Activated CD8-positive, alpha-beta memory T cell treated with anti-CD3 and anti-CD28 coated beads for 48 hours (primary cell): ENCODE data around the gene DMBX1.

Experiments used
- DNase-seq, 3 experiments: peaks; one replicate each; pipeline ENCODE4 v3.0.0-alpha.2; 2020; ENCODE audit warnings: low read depth in 2 of 3, low spot score in 2 of 3

DMBX1 gene

DNA sequence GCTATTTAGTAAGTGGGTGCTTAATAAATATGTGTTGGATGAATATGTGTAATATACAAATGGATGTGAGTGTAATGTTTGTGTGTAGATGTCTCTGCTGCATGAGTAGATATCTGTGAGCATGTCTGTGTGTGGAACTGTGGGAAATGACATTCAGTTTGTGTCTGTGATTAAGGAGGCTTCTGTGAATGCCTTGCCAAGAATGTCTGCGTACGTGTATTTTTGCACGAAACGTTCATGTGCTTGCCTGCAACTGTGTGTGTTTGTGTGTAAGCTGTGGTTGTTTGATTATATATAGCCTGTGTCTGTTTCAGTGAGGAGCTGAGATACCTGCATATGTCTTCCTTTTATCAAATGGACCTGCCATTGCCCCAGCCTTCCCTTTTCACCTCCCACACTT, 13.8 kb downstream of the DMBX1 start:
- no peak for DNase-seq

DNA sequence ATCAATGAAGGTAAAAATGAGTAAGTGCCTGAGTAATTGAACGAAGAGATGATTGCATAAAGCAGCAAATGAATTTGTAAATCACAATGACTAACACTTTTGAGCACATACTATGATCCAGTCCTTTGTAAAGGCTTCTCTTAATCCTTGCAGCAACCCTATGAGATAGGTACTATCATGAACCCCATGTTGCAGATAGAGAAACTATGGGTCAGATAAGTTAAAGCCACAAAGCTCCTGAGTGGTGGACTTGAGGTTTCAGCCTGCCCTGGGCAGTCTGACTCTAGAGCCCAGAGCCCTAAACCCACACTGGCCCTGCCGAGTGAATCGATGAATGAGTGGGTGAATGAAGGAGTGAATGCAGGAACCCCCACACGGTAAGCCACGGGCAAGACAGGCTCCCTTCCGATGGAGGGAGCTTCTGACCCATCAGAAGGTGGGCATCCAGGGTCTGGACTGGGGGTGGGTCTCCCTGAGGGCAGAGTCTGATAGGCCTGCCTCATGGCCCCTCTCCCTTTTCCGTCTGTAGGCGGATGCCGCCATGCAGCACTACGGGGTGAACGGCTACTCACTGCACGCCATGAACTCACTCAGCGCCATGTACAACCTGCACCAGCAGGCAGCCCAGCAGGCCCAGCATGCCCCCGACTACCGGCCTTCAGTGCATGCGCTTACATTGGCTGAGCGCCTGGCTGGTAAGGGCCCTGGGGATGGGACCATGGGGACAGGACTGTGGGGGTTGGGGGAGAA, 17.0 kb downstream of the DMBX1 start:
- no peak for DNase-seq

DNA sequence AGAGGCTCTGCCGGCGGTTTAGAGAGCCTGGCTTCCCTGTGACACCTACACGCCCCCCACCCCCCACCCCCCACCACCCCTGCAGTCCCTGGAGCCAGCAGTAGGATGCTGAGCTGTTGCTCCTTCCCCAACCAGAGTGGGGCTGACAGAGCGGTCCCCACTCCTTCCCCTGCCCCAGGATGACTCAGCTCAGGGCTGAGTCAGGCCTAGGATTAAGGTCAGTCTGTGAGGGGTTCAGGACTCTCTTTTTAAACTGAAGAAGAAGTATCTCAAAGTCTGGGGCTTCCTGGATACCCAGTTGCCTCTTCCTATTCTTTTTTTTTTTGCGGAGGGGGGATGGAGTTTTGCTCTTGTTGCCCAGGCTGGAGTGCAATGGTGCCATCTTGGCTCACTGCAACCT, 19.1 kb downstream of the DMBX1 start:
- no peak for DNase-seq

DNA sequence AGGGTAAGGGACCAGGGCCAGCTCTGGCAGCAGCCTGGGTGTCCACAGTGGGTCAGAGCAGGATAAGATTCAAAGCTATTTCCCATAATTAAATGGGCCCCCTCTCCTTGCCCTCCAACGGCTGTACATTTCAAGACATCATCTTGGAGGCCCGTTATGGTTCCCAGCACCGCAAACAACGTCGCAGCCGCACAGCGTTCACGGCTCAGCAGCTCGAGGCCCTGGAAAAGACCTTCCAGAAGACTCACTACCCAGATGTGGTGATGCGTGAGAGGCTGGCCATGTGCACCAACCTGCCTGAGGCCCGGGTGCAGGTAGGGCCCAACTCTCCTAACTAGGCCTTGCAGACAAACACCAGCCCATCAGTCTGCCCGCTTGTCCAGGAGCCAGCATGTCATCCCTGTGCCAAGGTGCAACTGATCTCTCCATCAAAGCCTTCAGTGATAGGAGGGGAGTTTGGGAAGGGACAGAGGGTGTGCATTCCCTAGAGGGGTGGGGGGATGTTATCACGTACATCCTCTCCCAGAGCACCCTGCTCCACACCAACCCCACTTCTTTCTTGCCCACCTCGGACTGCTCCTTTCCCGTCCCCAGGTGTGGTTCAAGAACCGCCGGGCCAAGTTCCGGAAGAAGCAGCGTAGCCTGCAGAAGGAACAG, 20.8 kb downstream of the DMBX1 start:
- DNase-seq = no peak

DNA sequence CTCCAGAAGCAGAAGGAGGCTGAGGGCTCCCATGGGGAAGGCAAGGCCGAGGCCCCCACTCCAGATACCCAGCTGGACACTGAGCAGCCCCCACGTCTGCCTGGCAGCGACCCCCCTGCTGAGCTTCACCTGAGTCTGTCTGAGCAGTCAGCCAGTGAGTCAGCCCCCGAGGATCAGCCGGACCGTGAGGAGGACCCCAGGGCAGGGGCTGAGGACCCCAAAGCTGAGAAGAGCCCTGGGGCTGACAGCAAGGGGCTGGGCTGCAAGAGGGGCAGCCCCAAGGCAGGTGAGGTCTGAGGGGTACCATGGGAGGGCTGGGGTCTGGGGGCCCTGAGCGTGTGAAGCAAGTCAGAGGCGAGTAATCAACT, 21.3 kb downstream of the DMBX1 start:
- no peak for DNase-seq

DNA sequence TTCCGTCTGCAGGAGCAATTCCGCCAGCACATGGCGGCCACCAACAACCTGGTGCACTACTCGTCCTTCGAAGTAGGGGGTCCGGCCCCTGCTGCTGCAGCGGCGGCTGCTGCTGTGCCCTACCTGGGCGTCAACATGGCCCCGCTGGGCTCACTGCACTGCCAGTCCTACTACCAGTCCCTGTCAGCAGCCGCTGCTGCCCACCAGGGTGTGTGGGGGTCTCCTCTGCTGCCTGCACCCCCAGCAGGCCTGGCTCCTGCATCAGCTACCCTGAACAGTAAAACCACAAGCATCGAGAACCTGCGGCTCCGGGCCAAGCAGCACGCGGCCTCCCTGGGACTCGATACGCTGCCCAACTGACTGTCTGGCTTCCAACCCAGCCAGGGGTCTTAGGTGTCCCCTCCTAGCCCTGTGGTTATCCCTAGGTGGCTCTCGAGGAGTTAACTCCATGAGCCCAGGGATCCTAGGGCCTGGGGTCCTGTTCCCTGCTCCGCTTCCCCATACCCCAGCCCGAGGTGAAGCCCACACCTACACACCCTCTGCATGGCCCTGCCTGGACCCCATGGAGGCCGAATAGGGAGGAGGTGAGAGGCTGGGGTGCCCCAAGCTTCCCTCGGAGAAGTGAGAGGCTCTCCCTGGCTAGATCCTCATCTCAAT, 22.6 kb downstream of the DMBX1 start:
- DNase-seq = no peak

DNA sequence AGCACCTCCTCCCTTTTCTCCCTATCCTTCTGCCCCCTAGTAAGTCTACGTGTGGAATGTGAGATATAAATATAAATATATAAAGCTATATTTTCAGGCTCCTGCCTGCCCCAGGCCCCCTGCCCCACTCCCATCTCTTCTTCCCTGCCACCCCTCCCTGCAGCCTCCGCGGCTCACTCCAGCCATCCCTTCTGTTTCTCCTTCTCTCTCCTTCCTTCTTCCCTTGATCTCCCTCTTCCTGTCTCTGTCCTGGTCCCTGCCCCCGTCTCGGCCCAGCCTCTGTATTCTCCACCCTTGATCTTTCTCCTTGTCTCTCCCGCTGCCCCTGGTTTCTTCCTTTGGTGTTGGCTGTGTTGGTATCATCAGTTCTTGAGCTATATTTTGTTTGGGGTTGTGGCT, 23.2 kb downstream of the DMBX1 start:
- no peak for DNase-seq

DNA sequence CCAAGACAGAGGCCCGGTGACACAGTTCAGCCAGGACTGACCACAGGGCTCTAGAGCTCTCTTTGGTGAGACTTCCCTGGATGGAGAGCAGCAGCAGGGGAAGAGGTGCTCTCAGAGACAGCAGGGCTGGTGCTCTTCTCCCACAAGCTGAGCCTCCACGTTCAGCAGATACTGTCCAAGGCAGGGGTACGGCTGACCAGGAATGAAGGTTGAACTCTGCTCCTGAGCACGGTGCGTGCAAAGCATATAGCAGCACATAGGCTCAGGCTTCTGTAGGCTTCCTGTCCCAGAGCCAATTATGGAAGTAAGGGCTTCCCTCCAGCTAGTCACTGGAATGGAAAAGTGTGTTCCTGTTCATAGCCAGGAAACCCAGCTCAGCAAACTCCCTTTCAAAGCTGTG, 23.9 kb downstream of the DMBX1 start:
- no peak for DNase-seq

DNA sequence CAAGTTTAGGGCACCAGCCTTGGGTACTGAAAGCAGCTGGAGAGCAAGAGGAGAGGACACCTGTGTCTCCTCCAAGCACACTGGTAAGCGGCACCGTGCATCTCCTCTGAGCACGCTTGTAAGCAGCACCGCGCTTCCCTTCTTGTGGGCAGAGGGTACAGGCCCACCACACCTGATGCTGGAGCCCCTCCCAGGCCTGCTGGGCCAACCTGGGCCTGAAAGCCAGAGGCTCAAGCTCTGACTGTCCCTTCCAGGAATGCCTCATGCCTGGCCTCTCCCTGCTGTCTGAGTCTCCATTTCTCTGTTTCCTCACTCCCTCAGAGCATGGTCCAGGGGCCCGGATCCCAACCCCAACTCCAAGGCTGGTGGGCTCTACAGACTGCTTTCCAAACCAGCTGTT, 25.9 kb downstream of the DMBX1 start:
- DNase-seq = no peak

DNA sequence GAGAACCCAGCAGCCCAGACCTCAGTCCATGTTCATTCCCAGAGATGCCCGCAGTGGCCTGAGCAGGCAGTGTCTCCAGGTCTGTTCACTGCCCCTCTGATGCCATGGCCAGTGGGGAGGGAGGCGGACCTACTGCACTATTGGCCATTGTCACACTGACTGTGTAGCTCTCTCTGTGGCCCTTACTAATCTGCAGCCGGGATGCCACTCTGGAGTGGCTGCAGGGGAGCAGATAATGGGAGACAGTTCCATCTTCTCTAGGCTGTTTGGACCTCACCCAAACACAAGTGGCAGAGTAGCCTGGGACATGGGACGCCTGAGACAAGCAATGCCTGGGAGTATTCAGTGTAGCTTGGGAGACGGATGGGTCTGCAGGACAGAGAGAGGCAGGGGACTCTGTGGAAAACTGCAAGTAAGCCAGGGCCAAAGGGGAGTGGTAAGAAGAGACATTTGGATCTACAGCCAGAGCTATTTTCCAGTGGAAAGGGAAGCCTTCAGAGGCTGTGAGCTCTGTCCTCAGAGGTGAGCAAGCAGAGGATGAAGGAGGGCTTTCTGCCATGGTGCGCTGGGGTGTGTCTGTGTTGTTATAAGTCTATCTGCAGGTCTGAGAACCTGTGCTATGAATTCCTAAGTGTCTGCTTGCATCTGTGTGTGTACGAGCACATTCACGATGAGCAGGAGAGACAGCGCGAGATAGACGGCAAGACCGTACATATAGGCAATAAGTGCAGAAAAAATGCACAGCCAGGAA, 26.7 kb downstream of the DMBX1 start:
- no peak for DNase-seq

DNA sequence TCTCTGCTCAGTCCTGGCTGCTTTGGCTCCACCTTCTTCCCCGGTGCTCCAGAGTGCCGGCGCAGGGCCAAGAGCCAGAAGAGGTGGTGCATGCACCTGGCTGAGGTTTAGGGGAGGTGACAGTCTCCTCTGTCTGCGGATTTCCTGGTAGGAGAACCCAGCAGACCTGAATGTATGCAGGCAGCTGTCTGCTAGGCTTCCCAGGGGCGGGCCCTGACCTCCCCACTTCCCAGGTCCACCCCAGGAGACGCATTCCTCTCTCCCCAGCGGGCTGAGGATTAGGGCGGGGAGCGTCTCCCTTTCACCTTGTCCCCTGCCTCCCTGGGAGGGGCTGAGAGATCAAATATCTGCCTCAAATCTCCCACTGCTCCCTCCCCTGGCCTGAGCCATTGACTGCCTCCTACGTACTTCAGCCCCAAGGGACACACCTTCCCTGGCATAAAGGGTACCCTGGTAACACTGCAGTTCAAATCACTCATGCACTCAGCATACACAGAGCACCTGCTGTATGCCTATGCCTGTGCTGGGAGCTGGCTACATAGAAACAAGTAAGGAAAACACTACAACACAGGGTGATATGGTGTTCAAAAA, 27.5 kb downstream of the DMBX1 start:
- no peak for DNase-seq

DNA sequence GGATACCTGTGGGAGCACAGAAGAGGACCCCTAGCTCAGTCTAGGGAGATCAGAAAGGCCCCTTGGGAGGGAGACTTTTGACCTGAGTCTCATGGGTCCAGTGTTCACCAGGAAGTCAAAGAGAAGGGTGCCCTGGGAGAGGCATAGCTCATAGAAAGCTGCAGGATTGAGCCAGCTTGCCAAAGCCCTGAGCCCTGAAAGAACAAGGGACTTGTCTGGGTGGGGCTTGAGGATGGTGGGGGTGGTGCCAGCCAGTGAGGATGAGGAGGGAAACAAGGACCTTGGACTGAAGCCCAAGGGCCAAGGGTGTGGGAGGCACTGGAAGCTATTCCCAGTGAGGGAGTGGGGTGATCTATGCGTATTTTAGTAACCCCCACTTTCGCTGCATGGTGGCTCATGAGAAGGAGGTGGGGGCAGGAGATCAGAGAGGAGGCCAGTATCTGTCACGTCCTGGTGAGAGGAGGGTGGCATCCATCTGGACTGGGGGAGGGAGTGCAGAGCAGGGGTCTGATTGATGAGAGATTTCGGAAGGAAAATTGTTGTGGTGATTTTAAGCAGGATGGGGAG, 28.4 kb downstream of the DMBX1 start:
- DNase-seq = no peak

DNA sequence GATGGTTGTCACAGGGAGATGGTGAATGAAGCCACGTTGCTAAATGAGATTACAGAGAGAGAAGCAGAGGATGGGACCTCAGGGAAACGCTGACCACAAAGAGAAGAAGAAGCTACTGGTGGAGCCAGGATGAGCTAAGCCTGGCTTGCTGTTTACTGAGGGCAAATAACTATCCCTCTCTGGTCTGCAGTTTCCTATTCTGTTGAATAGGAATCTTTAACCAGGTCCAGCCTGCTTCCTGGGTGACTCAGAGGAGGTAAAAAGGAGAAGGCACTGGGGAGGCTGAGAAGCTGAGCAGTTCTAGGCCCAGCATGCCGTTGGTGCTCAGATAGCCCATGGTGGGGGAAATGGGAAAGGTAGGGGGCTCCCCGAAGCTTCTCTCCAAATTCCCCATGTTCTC, 29.6 kb downstream of the DMBX1 start:
- DNase-seq = no peak

DNA sequence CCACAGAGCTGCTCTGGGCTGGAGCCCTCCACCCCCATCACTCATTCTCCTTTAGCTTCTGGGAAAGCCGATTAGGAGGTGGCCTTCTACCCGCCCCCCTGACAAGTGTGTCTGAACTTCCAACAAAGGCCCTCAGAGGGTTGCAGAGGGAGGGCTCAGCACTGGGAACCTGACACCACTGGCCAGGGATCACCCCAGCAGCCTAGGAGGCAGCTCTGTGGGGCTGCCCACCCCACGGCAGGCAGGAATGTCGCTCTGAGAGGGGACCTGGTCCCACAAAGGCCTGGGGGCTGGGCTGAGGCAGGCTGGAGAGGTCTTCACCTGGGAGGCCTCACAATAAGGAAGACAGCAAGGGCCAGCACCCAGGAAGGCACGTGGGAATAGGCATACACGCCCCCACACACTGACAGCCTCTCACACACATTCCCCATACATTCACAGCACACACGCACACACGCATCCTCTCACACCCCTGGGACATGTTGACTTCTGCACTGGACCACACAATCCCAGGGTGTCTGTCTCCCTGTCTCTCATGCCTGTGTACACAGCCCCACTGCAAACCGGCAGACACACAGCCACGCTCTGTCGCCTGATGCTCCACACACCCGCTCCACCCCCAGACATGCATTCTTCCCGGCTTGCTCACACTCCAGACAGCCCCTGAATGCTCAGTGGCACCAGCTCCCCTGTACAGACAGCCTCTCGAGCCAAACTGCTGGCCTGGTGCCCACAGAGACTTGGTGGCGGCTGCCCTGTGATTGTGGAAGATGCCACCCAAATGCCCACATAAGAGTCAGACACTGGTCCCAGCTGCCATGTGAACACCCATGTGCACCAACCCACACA, 30.7 kb downstream of the DMBX1 start:
- no peak for DNase-seq

DNA sequence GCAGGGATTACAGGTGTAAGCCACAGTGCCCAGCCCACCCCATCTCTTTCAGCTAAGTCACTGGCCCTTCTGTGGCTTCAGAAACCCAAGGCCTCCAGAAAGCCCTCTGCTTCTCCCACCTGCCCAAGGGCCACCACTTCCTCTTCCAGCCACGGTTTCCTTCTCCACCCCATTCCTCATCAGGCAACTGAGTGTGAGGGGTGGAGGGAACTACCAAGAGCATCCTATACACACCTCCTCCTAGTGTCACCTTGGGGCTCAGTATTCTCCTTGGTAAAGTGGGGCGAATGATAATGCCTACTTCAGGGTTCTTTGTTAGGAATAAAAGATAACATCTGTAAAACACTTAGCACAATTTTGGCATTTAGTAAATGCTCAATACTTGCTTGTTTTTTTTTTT, 31.8 kb downstream of the DMBX1 start:
- no peak for DNase-seq

DNA sequence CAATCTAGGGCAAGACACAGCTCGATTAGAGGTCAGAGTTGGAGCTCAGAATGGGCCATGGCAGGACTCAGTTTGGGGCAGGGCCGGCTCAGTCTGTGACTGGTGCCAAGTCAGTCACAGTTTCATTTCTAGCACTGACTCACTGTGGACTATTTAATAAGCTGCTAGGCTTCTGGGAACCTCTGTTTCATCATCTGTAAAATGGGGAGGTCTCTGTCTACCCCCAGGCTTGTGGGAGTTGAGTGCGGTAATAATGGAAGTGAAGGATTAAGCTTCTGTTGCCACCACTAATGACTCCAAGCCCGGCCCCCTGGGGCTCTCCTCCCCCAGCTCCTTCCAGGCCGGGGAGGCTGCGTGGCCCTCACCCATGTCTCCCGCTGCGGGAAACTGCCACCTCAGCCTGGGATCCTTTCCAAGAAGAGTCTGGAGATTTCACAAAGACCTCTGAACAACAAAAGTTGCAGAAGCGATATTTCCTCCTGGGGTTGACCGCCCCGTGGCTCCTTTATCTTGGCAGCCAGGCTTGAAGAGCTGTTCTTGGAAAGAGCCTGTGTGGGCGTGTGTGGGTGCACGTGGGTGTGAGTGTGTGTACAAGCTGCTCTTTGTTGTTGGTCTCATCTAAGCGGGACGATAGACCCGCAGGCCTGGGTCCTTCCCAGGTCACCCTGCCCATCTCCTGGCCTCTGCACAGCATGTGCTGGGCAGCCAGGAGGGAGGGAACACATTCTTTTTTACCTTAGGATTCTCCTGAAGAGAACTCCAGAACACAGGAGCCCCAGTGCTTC, 32.7 kb downstream of the DMBX1 start:
- no peak for DNase-seq

DNA sequence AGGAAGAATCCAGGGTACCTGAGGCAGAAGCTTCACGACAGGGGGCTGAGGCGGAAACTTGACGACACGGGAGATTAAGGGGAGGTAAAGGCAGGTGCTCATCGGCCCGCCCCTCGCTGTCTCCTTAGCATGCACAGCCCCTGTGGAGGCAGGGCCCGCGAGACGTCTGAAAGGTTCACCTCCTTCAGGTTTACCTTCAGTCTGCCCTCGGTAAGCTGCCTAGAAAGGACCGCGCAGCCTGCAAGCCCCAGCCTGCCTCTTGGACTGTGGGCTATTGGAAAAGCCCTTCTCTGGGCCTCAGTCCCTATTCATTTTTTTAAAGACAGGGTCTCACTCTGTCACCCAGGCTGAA, 33.3 kb downstream of the DMBX1 start:
- no peak for DNase-seq

DNA sequence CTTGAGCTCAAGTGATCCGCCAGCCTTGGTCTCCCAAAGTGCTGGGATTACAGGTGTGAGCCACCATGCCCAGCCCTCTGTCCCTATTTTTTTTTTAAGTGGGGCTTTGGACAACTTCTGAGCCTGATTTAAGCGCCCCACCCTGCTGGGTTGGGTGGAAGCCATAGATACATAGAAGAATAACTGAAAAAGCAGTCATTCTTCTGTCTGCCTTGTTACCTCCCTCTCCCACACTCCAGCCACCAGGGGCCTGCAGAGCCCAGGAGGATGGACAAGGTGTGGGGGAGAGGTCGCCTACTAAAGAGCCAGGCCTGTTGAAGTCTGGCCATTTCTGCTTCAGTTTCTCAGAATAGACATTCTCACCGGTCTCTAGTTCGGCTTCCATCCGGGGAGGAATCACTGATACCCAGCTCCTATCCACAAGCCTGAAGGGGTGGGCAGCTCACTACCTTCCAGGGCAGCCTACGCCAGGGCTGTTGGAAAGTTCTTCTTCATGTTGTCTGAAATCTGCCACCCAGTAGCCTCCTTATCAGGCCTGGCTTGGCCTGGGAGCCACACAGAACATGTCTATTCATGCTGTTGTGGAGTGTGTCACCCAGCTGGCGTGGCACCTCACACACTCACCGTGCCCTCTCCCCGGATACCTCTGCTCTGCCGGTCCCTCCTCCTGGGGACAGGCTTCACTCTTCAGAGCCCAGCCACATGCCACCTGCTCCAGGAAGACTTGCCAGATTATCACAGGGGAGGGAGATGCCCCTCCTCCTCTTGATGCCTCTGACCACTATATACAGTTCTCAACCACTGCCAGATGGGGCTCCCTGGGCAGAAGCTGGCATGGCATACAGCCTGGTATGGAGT, 34.1 kb downstream of the DMBX1 start:
- DNase-seq = no peak

DNA sequence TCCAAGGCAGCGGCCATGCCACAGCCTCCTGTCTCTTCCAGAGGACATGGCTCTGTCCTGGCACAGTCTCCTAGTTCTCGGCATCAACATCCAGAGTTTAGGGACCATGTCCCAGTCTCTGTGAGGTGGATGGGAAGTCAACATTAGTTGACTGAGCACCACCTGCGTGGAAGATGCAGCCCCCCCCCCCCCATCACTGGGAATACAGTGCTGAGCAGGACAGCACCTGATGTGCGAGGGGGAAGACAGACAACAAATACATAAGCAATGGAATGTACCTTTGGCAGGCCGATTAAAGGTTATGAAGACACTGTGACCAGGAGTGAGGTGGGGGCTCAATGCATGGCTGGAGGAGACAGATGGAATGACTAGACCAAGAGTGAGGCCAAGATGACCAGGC, 35.2 kb downstream of the DMBX1 start:
- DNase-seq = no peak
